Neural cell (in vitro differentiated cells): Measurements from ENCODE around the gene DGKI. TPM values are rescaled to one million over a fixed set of nuclear protein-coding genes. Genes with fewer than 3 reads are reported as not detected.

Source experiments
- H2AFZ ChIP-seq: fragments of 200-600, 300-800 bp; sonication (generic), shearing (Covaris generic); 2 replicates; pipeline ENCODE4 v1.6.0; 2014; ENCODE audit warnings: low read depth, mild to moderate bottlenecking, antibody characterized with exemption, low read length, moderate library complexity
- H3F3A ChIP-seq: fragments of 200-600 bp; shearing (Covaris generic); 2 replicates; pipeline ENCODE4 v1.6.1; 2016; ENCODE audit warnings: mild to moderate bottlenecking, moderate library complexity, mixed read lengths, antibody characterized with exemption, low read length; ENCODE audit not compliant: insufficient read depth, poor library complexity, severe bottlenecking
- H3K27ac ChIP-seq: fragments of 200-600, 300-800 bp; sonication (generic), shearing (Covaris generic); 2 replicates; pipeline ENCODE4 v1.5.1; 2014; ENCODE audit warnings: mild to moderate bottlenecking, low read length, moderate library complexity
- H3K27me3 ChIP-seq: fragments of 300-800, 200-600 bp; sonication (generic), shearing (Covaris generic); 2 replicates; pipeline ENCODE4 v1.6.0; 2014; ENCODE audit warnings: mild to moderate bottlenecking, low read depth, low read length, moderate library complexity; ENCODE audit not compliant: insufficient read depth
- H3K36me3 ChIP-seq: fragments of 300-800, 200-600 bp; sonication (generic), shearing (Covaris generic); 2 replicates; pipeline ENCODE4 v1.5.1; 2014; ENCODE audit warnings: mild to moderate bottlenecking, antibody characterized with exemption, low read length, moderate library complexity; ENCODE audit not compliant: insufficient read depth
- H3K4me2 ChIP-seq: fragments of 300-800, 200-600 bp; sonication (generic), shearing (Covaris generic); 2 replicates; pipeline ENCODE4 v1.6.0; 2014; ENCODE audit warnings: mild to moderate bottlenecking, low read length
- H3K4me3 ChIP-seq: fragments of 300-800, 200-600 bp; sonication (generic), shearing (Covaris generic); 2 replicates; pipeline ENCODE4 v1.5.1; 2014; ENCODE audit warnings: mild to moderate bottlenecking, low read length, moderate library complexity
- H3K79me2 ChIP-seq: fragments of 200-600 bp; shearing (Covaris generic); replicated peaks from 2 replicates; pipeline ENCODE4 v1.6.0; 2014; ENCODE audit warnings: mild to moderate bottlenecking, low read length, moderate library complexity; ENCODE audit not compliant: insufficient read depth
- H3K9ac ChIP-seq: fragments of 300-800, 200-600 bp; sonication (generic), shearing (Covaris generic); 2 replicates; pipeline ENCODE4 v1.6.1; 2016; ENCODE audit warnings: mild to moderate bottlenecking, low read length, mixed read lengths
- H3K9me2 ChIP-seq: fragments of 200-600 bp; shearing (Covaris generic); 2 replicates; pipeline ENCODE4 v1.6.1; 2016; ENCODE audit warnings: mild to moderate bottlenecking, low read length, mixed read lengths; ENCODE audit not compliant: insufficient read depth
- H3K9me3 ChIP-seq: fragments of 200-600, 300-800 bp; sonication (generic), shearing (Covaris generic); 2 replicates; pipeline ENCODE4 v1.6.1; 2016; ENCODE audit warnings: mild to moderate bottlenecking, mixed run types, low read length, moderate library complexity, mixed read lengths
- H4K20me1 ChIP-seq: fragments of 200-600 bp; shearing (Covaris generic); 2 replicates; pipeline ENCODE4 v1.6.1; 2016; ENCODE audit warnings: mild to moderate bottlenecking, mixed run types; ENCODE audit not compliant: insufficient read depth
- EP300 ChIP-seq: fragments of 450-650 bp; conservative IDR thresholded peaks from 2 replicates; pipeline ENCODE4 v1.6.1; 2014; ENCODE audit warnings: antibody characterized with exemption, mild to moderate bottlenecking, moderate library complexity; ENCODE audit not compliant: poor library complexity, severe bottlenecking
- EZH2 ChIP-seq: fragments of 200-600, 300-800 bp; shearing (Covaris generic), sonication (generic); IDR thresholded peaks from 2 replicates; pipeline ENCODE4 v1.6.1; 2014; ENCODE audit warnings: antibody characterized with exemption, low read length, borderline replicate concordance, mild to moderate bottlenecking; ENCODE audit not compliant: insufficient read depth, poor library complexity, severe bottlenecking
- MXI1 ChIP-seq: fragments of 450-650 bp; conservative IDR thresholded peaks from 2 replicates; pipeline ENCODE4 v1.6.1; 2014; ENCODE audit warnings: antibody characterized with exemption, mild to moderate bottlenecking; ENCODE audit not compliant: poor library complexity, severe bottlenecking
- POLR2AphosphoS5 ChIP-seq: IDR thresholded peaks from 2 replicates; pipeline ENCODE4 v1.6.1; 2012
- RAD21 ChIP-seq: fragments of 450-650 bp; conservative IDR thresholded peaks from 2 replicates; pipeline ENCODE4 v1.6.1; 2014; ENCODE audit warnings: antibody characterized with exemption, mild to moderate bottlenecking, moderate library complexity
- SMC3 ChIP-seq: fragments of 450-650 bp; conservative IDR thresholded peaks from 2 replicates; pipeline ENCODE4 v1.6.1; 2014; ENCODE audit warnings: antibody characterized with exemption, mild to moderate bottlenecking, moderate library complexity; ENCODE audit not compliant: poor library complexity
- TAF1 ChIP-seq: IDR thresholded peaks from 2 replicates; pipeline ENCODE4 v1.6.1; 2012; ENCODE audit warnings: low read depth
- polyA plus RNA-seq: library from polyadenylated mRNA; depleted of rRNA; stranded (reverse); fragments of >200 nt; gene quantifications from 2 replicates; pipeline ENCODE4 v1.2.3, GENCODE V29; 2014
- TF ChIP-seq, protein P1 (sequence below): IDR thresholded peaks from 2 replicates; pipeline ENCODE4 v1.6.1; 2012; ENCODE audit warnings: borderline replicate concordance
- TF ChIP-seq, protein P2 (sequence below): fragments of 450-650 bp; IDR thresholded peaks from 2 replicates; pipeline ENCODE4 v1.5.1; 2014; ENCODE audit warnings: antibody characterized with exemption, mild to moderate bottlenecking, moderate library complexity; ENCODE audit not compliant: poor library complexity, severe bottlenecking

The DGKI gene
- polyA plus RNA-seq, 1 donor from 2014 or later, result 15.8 TPM

DNA sequence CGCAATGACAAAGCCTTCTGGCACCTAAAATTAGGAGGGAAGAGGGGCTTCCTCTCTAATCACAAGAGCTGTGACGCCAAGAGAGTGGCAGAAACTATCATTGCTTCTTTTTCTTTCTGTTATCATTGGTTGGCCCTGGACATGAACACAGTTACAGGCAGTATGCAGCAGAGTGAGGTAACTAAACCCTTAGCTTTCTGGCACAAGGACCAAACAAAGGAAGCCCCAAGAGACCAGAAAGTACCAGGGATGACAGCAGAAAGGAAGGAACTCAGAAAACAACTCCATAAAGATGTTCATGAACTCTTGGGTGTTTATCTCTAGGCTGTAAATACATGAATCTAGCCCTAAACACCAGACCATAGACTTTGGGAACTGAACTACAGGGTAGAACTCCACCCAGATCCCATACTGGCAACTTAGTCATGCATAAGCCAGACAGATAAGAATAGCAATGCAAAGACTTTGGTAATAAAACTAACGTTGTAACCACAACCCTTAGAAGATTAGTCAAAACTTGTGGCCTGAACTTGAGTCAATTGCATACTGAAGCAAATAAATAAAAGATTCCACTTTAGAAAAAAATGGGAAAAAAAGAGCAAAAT lies 307.6 kb downstream of the DGKI start:
- Histone ChIP-seq H3K27ac (no peak overlapping the region), H3K4me2 (no peak overlapping the region), H3K36me3 (no peaks in the 10 kb centered on the region), H2AFZ (no peak overlapping the region), H3K4me3 (no peak overlapping the region), H4K20me1 (no peaks in the 10 kb centered on the region), H3K9ac (no peak overlapping the region), H3K27me3 (no peaks in the 10 kb centered on the region), H3F3A (no peaks in the 10 kb centered on the region), H3K9me3 (no peaks in the 10 kb centered on the region), H3K9me2 (no peaks in the 10 kb centered on the region), H3K79me2 (no peaks in the 10 kb centered on the region)
- TF ChIP-seq POLR2AphosphoS5 (no peak), SMC3 (no peak), RAD21 (no peak), MXI1 (no peak), EP300 (no peak), TAF1 (no peak), EZH2 (no peak)
- TF ChIP-seq, protein P1, sequence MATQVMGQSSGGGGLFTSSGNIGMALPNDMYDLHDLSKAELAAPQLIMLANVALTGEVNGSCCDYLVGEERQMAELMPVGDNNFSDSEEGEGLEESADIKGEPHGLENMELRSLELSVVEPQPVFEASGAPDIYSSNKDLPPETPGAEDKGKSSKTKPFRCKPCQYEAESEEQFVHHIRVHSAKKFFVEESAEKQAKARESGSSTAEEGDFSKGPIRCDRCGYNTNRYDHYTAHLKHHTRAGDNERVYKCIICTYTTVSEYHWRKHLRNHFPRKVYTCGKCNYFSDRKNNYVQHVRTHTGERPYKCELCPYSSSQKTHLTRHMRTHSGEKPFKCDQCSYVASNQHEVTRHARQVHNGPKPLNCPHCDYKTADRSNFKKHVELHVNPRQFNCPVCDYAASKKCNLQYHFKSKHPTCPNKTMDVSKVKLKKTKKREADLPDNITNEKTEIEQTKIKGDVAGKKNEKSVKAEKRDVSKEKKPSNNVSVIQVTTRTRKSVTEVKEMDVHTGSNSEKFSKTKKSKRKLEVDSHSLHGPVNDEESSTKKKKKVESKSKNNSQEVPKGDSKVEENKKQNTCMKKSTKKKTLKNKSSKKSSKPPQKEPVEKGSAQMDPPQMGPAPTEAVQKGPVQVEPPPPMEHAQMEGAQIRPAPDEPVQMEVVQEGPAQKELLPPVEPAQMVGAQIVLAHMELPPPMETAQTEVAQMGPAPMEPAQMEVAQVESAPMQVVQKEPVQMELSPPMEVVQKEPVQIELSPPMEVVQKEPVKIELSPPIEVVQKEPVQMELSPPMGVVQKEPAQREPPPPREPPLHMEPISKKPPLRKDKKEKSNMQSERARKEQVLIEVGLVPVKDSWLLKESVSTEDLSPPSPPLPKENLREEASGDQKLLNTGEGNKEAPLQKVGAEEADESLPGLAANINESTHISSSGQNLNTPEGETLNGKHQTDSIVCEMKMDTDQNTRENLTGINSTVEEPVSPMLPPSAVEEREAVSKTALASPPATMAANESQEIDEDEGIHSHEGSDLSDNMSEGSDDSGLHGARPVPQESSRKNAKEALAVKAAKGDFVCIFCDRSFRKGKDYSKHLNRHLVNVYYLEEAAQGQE, result no peak
- TF ChIP-seq, protein P2, sequence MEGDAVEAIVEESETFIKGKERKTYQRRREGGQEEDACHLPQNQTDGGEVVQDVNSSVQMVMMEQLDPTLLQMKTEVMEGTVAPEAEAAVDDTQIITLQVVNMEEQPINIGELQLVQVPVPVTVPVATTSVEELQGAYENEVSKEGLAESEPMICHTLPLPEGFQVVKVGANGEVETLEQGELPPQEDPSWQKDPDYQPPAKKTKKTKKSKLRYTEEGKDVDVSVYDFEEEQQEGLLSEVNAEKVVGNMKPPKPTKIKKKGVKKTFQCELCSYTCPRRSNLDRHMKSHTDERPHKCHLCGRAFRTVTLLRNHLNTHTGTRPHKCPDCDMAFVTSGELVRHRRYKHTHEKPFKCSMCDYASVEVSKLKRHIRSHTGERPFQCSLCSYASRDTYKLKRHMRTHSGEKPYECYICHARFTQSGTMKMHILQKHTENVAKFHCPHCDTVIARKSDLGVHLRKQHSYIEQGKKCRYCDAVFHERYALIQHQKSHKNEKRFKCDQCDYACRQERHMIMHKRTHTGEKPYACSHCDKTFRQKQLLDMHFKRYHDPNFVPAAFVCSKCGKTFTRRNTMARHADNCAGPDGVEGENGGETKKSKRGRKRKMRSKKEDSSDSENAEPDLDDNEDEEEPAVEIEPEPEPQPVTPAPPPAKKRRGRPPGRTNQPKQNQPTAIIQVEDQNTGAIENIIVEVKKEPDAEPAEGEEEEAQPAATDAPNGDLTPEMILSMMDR, result no peak

DNA sequence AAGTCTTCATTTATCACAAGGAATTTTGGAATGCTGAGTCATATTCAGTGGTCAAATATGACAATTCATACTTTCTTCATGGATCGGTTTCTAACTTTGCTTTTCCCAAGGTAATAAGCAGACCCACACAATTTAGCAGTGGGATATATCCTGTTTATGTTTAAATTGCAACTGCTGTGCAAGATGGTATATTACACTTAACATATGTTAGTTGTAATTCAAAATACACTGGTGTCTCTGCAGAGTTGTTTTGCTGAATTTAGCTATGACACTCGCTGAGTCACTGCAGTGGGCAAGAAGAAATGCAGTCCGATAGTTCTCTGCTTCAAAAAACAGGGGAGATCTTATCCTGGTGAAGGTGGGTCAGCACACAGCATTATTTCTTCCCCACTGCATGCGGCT lies 308.4 kb downstream of the DGKI start:
- no peak overlapping the region for H3K9ac ChIP-seq
- TF ChIP-seq MXI1, result no peak
- TF ChIP-seq, protein P2, result no peak
- TF ChIP-seq, protein P1, result no peak
- no peak for TF ChIP-seq TAF1
- TF ChIP-seq POLR2AphosphoS5, result no peak
- no peaks in the 10 kb centered on the region for H3K79me2 ChIP-seq
- H3K4me3 ChIP-seq, result no peak overlapping the region
- no peak overlapping the region for H3K27ac ChIP-seq
- H3K9me3 ChIP-seq, result no peaks in the 10 kb centered on the region
- H3K4me2 ChIP-seq, result no peak overlapping the region
- no peaks in the 10 kb centered on the region for H3F3A ChIP-seq
- H3K9me2 ChIP-seq, result no peaks in the 10 kb centered on the region
- no peaks in the 10 kb centered on the region for H3K36me3 ChIP-seq
- H3K27me3 ChIP-seq, result no peaks in the 10 kb centered on the region
- no peak overlapping the region for H2AFZ ChIP-seq
- H4K20me1 ChIP-seq, result no peaks in the 10 kb centered on the region
